IMR-90 (cell line): Measurements from ENCODE around the gene DCHS1. TPM values are rescaled to one million over a fixed set of nuclear protein-coding genes. Genes with fewer than 3 reads are reported as not detected.

Source experiments
- ATAC-seq: fragments of 200-7000 bp; cut with Tn5 transposase; 2 replicates; pipeline ENCODE4 v1.9.1; 2020; ENCODE audit warnings: low read depth, mild to moderate bottlenecking, moderate library complexity
- BruUV-seq: library from RNA; stranded (reverse); fragments of 400-500 nt; replicated peaks from 2 replicates; lab custom pipeline; 2021; lab: Mats Ljungman, UMichigan
- CTCF ChIA-PET: fragments of 300-600 bp; formaldehyde crosslinking; extraction: SDS; loops from one replicate; lab custom pipeline; 2021; ENCODE audit warnings: antibody characterized with exemption; lab: Yijun Ruan, JAX
- POLR2A ChIA-PET: fragments of 300-600 bp; sonication (Branson Sonifier 250); formaldehyde crosslinking; loops from one replicate; lab custom pipeline; 2022; ENCODE audit warnings: antibody characterized with exemption; ENCODE audit not compliant: unreplicated experiment; lab: Charles Lee
- DNase-seq: peaks from one replicate; pipeline ENCODE4 v3.0.0; 2013
- H2AFZ ChIP-seq: replicated peaks from 2 replicates; pipeline ENCODE3; 2013; ENCODE audit warnings: low read length, mild to moderate bottlenecking; ENCODE audit not compliant: poor library complexity
- H2AK5ac ChIP-seq: 2 replicates; pipeline ENCODE4 v1.6.1; 2013; ENCODE audit warnings: low read depth, low read length, inconsistent platforms
- H2AK9ac ChIP-seq: replicated peaks from 2 replicates; pipeline ENCODE3; 2013; ENCODE audit warnings: mild to moderate bottlenecking, low read depth, low read length, moderate library complexity; ENCODE audit not compliant: poor library complexity
- H2BK120ac ChIP-seq: 2 replicates; pipeline ENCODE4 v1.6.1; 2013; ENCODE audit warnings: low read depth, low read length, inconsistent platforms
- H2BK15ac ChIP-seq: 3 replicates; pipeline ENCODE4 v1.6.1; 2013; ENCODE audit warnings: low read depth, low read length, inconsistent platforms
- H2BK20ac ChIP-seq: 2 replicates; pipeline ENCODE4 v1.6.1; 2013; ENCODE audit warnings: low read depth, mild to moderate bottlenecking, inconsistent platforms, low read length, moderate library complexity
- H2BK5ac ChIP-seq: 2 replicates; pipeline ENCODE4 v1.6.1; 2013; ENCODE audit warnings: mild to moderate bottlenecking, low read depth, low read length, inconsistent platforms; ENCODE audit not compliant: poor library complexity, severe bottlenecking
- H3K14ac ChIP-seq: replicated peaks from 2 replicates; pipeline ENCODE4 v1.6.1; 2013; ENCODE audit warnings: low read depth, low read length, inconsistent platforms
- H3K18ac ChIP-seq: 2 replicates; pipeline ENCODE4 v1.6.1; 2013; ENCODE audit warnings: low read depth, low read length, control low read depth
- H3K23ac ChIP-seq: 2 replicates; pipeline ENCODE4 v1.6.1; 2013; ENCODE audit warnings: low read depth, low read length, inconsistent platforms
- H3K27ac ChIP-seq: 2 replicates; pipeline ENCODE4 v1.5.1; 2013; ENCODE audit warnings: mild to moderate bottlenecking, control low read depth, low read length; ENCODE audit not compliant: insufficient read depth
- H3K27me3 ChIP-seq: 2 replicates; pipeline ENCODE4 v1.6.1; 2013; ENCODE audit warnings: low read length; ENCODE audit not compliant: control insufficient read depth, insufficient read depth
- H3K36me3 ChIP-seq: 2 replicates; pipeline ENCODE4 v1.6.1; 2013; ENCODE audit warnings: low read length, mixed read lengths; ENCODE audit not compliant: control insufficient read depth, insufficient read depth
- H3K4ac ChIP-seq: 2 replicates; pipeline ENCODE4 v1.6.1; 2013; ENCODE audit warnings: low read depth, low read length, inconsistent platforms
- H3K4me1 ChIP-seq: 2 replicates; pipeline ENCODE4 v1.6.1; 2013; ENCODE audit warnings: low read length, mixed read lengths; ENCODE audit not compliant: control insufficient read depth, insufficient read depth
- H3K4me2 ChIP-seq: 2 replicates; pipeline ENCODE4 v1.6.1; 2013; ENCODE audit warnings: low read depth, mild to moderate bottlenecking, control low read depth, low read length, moderate library complexity
- H3K4me3 ChIP-seq: 2 replicates; pipeline ENCODE4 v1.5.1; 2013; ENCODE audit warnings: low read depth, mild to moderate bottlenecking, control low read depth, low read length, moderate library complexity; ENCODE audit not compliant: insufficient read depth
- H3K56ac ChIP-seq: 2 replicates; pipeline ENCODE4 v1.6.1; 2013; ENCODE audit warnings: low read length, inconsistent platforms; ENCODE audit not compliant: insufficient read depth; ENCODE audit errors: extremely low read depth
- H3K79me1 ChIP-seq, 2 experiments: 2 replicates each; pipeline ENCODE4 v1.6.1; 2013; ENCODE audit warnings: low read length in 2 of 2, inconsistent platforms in 1 of 2, low read depth in 1 of 2
- H3K9ac ChIP-seq: 2 replicates; pipeline ENCODE4 v1.6.1; 2013; ENCODE audit warnings: low read depth, low read length, control low read depth
- H3K9me1 ChIP-seq: 2 replicates; pipeline ENCODE4 v1.6.1; 2013; ENCODE audit warnings: low read length, inconsistent platforms; ENCODE audit not compliant: insufficient read depth
- H3K9me3 ChIP-seq: 2 replicates; pipeline ENCODE4 v1.6.1; 2013; ENCODE audit warnings: low read length; ENCODE audit not compliant: control insufficient read depth, insufficient read depth
- H4K20me1 ChIP-seq: 2 replicates; pipeline ENCODE4 v1.6.1; 2013; ENCODE audit warnings: low read length, inconsistent platforms; ENCODE audit not compliant: insufficient read depth
- H4K5ac ChIP-seq: 2 replicates; pipeline ENCODE4 v1.6.1; 2013; ENCODE audit warnings: mild to moderate bottlenecking, low read depth, low read length, control low read depth
- H4K8ac ChIP-seq, 2 experiments: 2 replicates each; pipeline ENCODE4 v1.6.1; 2013; ENCODE audit warnings: low read depth in 2 of 2, low read length in 2 of 2, control low read depth in 1 of 2, inconsistent platforms in 1 of 2
- H4K91ac ChIP-seq: 2 replicates; pipeline ENCODE4 v1.6.1; 2013; ENCODE audit warnings: low read depth, low read length, inconsistent platforms; ENCODE audit not compliant: insufficient read depth
- BHLHE40 ChIP-seq: fragments of 150-350 bp; IDR thresholded peaks from 2 replicates; pipeline ENCODE4 v1.6.1; 2016; ENCODE audit warnings: mild to moderate bottlenecking, low read depth, low read length
- CEBPB ChIP-seq: IDR thresholded peaks from 2 replicates; pipeline ENCODE4 v1.6.1; 2012; ENCODE audit warnings: low read depth, low read length, improper control_type of control experiment
- CHD1 ChIP-seq: IDR thresholded peaks from 2 replicates; pipeline ENCODE4 v1.6.1; 2012; ENCODE audit warnings: low read depth, low read length, improper control_type of control experiment
- ELK1 ChIP-seq: fragments of 150-350 bp; IDR thresholded peaks from 2 replicates; pipeline ENCODE4 v1.6.1; 2016; ENCODE audit warnings: low read depth, mild to moderate bottlenecking, low read length, moderate library complexity, borderline replicate concordance
- FOS ChIP-seq: fragments of 150-350 bp; IDR thresholded peaks from 2 replicates; pipeline ENCODE4 v1.6.1; 2016; ENCODE audit warnings: low read depth, low read length
- MAFK ChIP-seq: IDR thresholded peaks from 2 replicates; pipeline ENCODE4 v1.6.1; 2012; ENCODE audit warnings: low read depth, low read length, improper control_type of control experiment
- MAZ ChIP-seq: IDR thresholded peaks from 2 replicates; pipeline ENCODE4 v1.6.1; 2012; ENCODE audit warnings: low read depth, mild to moderate bottlenecking, low read length, improper control_type of control experiment, moderate library complexity, borderline replicate concordance
- MXI1 ChIP-seq: IDR thresholded peaks from 2 replicates; pipeline ENCODE4 v1.6.1; 2012; ENCODE audit warnings: low read depth, mild to moderate bottlenecking, low read length, moderate library complexity, borderline replicate concordance
- NFE2L2 ChIP-seq: fragments of 150-350 bp; IDR thresholded peaks from 2 replicates; pipeline ENCODE4 v1.6.1; 2016; ENCODE audit warnings: low read depth, mild to moderate bottlenecking, low read length
- POLR2A ChIP-seq: IDR thresholded peaks from 2 replicates; pipeline ENCODE4 v1.6.1; 2012; ENCODE audit warnings: mild to moderate bottlenecking, low read depth, low read length
- RAD21 ChIP-seq: IDR thresholded peaks from 2 replicates; pipeline ENCODE4 v1.6.1; 2012; ENCODE audit warnings: low read length, improper control_type of control experiment
- RCOR1 ChIP-seq: IDR thresholded peaks from 2 replicates; pipeline ENCODE4 v1.6.1; 2012; ENCODE audit warnings: mild to moderate bottlenecking, low read length, improper control_type of control experiment; ENCODE audit not compliant: insufficient replicate concordance
- RFX5 ChIP-seq: IDR thresholded peaks from 2 replicates; pipeline ENCODE4 v1.8.0; 2012; ENCODE audit warnings: low read depth, mild to moderate bottlenecking, low read length, moderate library complexity
- SMC3 ChIP-seq: fragments of 150-350 bp; IDR thresholded peaks from 2 replicates; pipeline ENCODE4 v1.6.1; 2016; ENCODE audit warnings: low read depth, mild to moderate bottlenecking, antibody characterized with exemption, low read length, moderate library complexity
- WGBS, 2 experiments: methylation state at CpG; one replicate each; pipeline versions ENCODE4 v1.1.5 to v1.1.7; 2013; ENCODE audit warnings: missing lambda C conversion rate in 2 of 2; ENCODE audit not compliant: insufficient read length in 1 of 2; ENCODE audit errors: extremely low coverage in 2 of 2; 5-methylcytosine and 5-hydroxymethylcytosine counted together
- dilution Hi-C: fragments of 300-500 bp; cut with HindIII; formaldehyde crosslinking; loops from one replicate; pipeline ENCODE4 v1.14.3; 2018; ENCODE audit warnings: low sequenced_read_pairs; ENCODE audit not compliant: unreplicated experiment
- in situ Hi-C: fragments of 300-500 bp; cut with MboI; formaldehyde crosslinking; loops from 3 replicates; pipeline ENCODE4 v1.14.3; 2019; ENCODE audit warnings: low sequenced_read_pairs, inconsistent platforms, mixed read lengths
- intact Hi-C: fragments of 100-400 bp; cut with micrococcal nuclease; formaldehyde crosslinking; loops from 2 replicates; pipeline ENCODE4 v1.10.0; 2022
- polyA plus RNA-seq, 3 experiments: library from polyadenylated mRNA; depleted of rRNA; stranded (reverse); fragments of >200 nt; gene quantifications; 2 replicates each; pipeline ENCODE4 v1.2.3, GENCODE V29; 2012; ENCODE audit warnings: low replicate concordance in 1 of 3
- total RNA-seq: library from RNA; depleted of rRNA; stranded (reverse); fragments of >200 nt; gene quantifications from 2 replicates; pipeline ENCODE4 v1.2.3, GENCODE V29; 2012
- TF ChIP-seq, protein P1 (sequence below): conservative IDR thresholded peaks from 2 replicates; pipeline ENCODE4 v1.5.1; 2012; ENCODE audit warnings: mild to moderate bottlenecking, low read depth, low read length, improper control_type of control experiment
- TF ChIP-seq, protein P2 (sequence below): fragments of 150-350 bp; IDR thresholded peaks from 2 replicates; pipeline ENCODE4 v1.6.1; 2017; ENCODE audit warnings: mild to moderate bottlenecking, antibody characterized with exemption, low read length, low read depth

Gene DCHS1
- total and polyA plus RNA-seq, 2 of the 4 experiments (the other 2 are of a cell fraction) = 1.4 to 3.3 TPM

DNA sequence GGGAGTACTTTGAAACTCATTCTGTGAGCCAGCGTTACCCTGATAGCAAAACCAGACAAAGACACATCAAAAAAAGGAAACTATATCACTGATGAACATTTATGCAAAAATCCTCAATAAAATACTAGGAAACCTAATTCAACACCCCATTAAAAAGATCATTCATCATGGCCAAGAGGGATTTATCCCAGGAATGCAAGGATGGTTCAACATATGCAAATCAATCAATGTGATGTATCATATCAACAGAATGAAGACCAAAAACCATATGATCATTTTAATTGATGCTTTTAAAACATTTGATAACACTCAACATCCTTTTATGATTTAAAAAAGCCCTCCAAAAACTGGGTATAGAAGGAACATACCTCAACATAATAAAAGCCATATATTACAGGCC is 72.0 kb downstream of the DCHS1 start:
- ChIA-PET POLR2A (no interaction called here), CTCF (no interaction called here)
- Histone ChIP-seq H4K20me1 (no peaks in the 10 kb centered on the region; the same call in 1 of the 2 replicates), H2BK15ac (no peak overlapping the region), H2BK120ac (no peak overlapping the region), H3K14ac (no peak overlapping the region), H3K9me3 (peaks cover 2% of the 10 kb centered on the region; the same call in 1 of the 2 replicates), H3K79me1 (peaks cover 0 to 6% of the 10 kb centered on the region in 2 experiments; a peak in 2 of 4 replicates), H2AK5ac (no peak overlapping the region), H3K4me2 (no peak overlapping the region), H2AFZ (no peak overlapping the region), H3K56ac (no peak overlapping the region), H4K91ac (no peak overlapping the region), H3K23ac (no peak overlapping the region), H3K4me3 (no peak overlapping the region), H3K18ac (no peak overlapping the region), H3K9ac (no peak overlapping the region), H3K36me3 (no peaks in the 10 kb centered on the region), H2BK20ac (no peak overlapping the region), H3K27ac (no peak overlapping the region), H3K9me1 (peaks cover 10% of the 10 kb centered on the region; the same call in 1 of the 2 replicates), H4K8ac (no peak overlapping the region), H3K27me3 (no peaks in the 10 kb centered on the region), H3K4me1 (no peaks in the 10 kb centered on the region), H2BK5ac (no peak overlapping the region), H2AK9ac (no peak overlapping the region), H4K5ac (no peak overlapping the region), H3K4ac (no peak overlapping the region)
- ATAC-seq (no peak), DNase-seq (no peak)
- dilution Hi-C loops (no loop called here), intact Hi-C loops (no loop called here), in situ Hi-C loops (no loop called here)
- no TSS peak for BruUV-seq
- TF ChIP-seq POLR2A = no peak
- no peak for TF ChIP-seq FOS
- TF ChIP-seq MXI1 = no peak
- TF ChIP-seq MAFK = no peak
- TF ChIP-seq SMC3 = no peak
- no peak for TF ChIP-seq ELK1
- no peak for TF ChIP-seq RFX5
- TF ChIP-seq, protein P1, sequence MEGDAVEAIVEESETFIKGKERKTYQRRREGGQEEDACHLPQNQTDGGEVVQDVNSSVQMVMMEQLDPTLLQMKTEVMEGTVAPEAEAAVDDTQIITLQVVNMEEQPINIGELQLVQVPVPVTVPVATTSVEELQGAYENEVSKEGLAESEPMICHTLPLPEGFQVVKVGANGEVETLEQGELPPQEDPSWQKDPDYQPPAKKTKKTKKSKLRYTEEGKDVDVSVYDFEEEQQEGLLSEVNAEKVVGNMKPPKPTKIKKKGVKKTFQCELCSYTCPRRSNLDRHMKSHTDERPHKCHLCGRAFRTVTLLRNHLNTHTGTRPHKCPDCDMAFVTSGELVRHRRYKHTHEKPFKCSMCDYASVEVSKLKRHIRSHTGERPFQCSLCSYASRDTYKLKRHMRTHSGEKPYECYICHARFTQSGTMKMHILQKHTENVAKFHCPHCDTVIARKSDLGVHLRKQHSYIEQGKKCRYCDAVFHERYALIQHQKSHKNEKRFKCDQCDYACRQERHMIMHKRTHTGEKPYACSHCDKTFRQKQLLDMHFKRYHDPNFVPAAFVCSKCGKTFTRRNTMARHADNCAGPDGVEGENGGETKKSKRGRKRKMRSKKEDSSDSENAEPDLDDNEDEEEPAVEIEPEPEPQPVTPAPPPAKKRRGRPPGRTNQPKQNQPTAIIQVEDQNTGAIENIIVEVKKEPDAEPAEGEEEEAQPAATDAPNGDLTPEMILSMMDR = no peak
- no peak for TF ChIP-seq NFE2L2
- TF ChIP-seq RAD21 = no peak
- TF ChIP-seq CHD1 = no peak
- TF ChIP-seq RCOR1 = no peak
- TF ChIP-seq MAZ = no peak
- TF ChIP-seq, protein P2, sequence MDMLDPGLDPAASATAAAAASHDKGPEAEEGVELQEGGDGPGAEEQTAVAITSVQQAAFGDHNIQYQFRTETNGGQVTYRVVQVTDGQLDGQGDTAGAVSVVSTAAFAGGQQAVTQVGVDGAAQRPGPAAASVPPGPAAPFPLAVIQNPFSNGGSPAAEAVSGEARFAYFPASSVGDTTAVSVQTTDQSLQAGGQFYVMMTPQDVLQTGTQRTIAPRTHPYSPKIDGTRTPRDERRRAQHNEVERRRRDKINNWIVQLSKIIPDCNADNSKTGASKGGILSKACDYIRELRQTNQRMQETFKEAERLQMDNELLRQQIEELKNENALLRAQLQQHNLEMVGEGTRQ = no peak
- TF ChIP-seq BHLHE40 = no peak
- no peak for TF ChIP-seq CEBPB
- no CpG with 5 or more reads among the region's 1 CpG for WGBS, 2 experiments
